T follicular helper cell (primary cell): ENCODE data around the gene TMPRSS13.
"Not testable (repeated sequence)": the region's sequence is repeated elsewhere in the genome, so short reads cannot be mapped to it uniquely, and the experiment has no call there.

Experiments used
- DNase-seq: peaks from one replicate; pipeline ENCODE4 v3.0.0-alpha.2; 2020; ENCODE audit warnings: low read depth

The TMPRSS13 gene

DNA sequence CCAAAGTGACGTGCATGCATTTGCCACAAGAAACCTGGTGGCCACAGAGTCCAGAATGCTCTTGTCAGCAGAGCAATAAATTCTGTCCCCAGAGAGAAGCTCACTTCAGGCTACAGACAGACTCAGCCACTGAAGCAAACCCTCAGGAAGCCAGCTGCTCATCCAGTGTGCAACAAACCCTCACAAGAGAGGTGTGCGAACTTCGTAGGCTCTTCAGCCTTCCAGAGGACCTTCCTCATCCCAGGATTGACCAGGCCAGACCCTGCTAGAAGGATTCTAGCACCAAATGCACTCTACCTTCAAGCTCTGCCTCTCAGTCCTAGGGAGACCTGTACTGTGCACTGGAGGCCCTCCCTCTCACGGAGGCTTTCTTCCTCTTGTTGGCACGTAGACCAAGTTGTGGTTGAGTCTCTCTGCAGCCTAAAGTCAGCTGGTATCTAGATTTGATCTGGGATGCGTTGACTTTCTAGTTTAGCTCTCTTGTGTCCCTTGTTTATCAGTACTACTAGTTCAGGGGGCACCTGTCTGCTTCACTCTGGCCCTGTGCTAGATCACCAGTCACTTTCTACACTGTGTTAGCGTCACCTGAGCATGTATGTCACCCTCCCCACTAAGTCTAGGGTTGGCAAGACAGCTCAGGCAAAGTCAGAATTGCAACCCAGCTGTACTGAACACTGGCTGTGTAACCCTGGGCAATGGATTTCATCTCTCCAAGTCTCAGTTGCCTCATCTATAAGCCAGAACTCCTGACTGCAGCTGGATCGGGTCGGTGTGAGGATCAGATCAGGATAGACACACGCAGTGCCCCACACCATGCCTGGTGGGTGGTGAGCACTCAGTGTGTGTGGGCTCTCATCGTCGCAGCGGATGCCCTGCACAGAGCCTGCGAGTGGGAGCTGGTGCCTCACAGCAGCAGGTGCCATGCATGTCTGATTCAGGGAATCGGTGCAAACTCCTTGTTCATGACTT is 22.1 kb upstream of the TMPRSS13 start:
- DNase-seq: peak; percentile 16

DNA sequence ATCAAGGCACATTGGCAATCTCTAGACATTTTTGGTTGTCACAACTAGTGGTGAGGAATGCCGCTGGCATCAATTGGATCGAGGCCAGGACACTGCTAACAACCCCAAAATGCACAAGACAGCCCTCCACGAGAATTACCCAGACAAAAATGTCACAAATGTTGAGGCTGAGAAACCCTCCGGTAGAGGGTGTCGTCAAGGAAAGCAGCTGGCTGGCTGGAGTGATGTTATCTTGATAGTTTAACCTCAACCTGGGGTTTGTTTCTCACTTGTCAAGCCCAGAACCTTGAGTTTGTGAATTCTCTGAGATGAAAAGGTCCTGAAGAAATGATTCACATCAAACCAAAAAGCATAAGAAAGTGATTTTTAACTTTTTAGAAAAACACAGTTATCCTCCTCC is 21.1 kb upstream of the TMPRSS13 start:
- peak; percentile 60 for DNase-seq

DNA sequence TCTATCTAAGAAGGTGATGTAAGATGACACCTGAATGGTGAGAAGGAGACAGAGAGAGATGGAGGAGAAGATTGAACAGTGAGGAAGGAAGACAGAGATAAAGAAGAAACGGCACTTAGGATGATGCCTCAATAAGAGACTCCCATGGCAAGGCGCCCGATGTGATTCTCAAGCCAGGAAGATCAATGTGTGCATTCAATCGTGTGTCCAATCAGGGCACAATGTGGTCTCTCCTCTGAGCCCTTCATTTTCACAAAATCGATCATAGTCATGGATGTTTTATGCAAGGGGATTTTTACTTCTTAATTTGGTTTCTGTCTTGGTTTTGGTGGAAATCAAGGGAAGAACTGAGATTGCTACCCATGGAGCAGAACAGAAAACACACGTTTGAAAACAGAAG is 19.9 kb upstream of the TMPRSS13 start:
- DNase-seq: no peak

DNA sequence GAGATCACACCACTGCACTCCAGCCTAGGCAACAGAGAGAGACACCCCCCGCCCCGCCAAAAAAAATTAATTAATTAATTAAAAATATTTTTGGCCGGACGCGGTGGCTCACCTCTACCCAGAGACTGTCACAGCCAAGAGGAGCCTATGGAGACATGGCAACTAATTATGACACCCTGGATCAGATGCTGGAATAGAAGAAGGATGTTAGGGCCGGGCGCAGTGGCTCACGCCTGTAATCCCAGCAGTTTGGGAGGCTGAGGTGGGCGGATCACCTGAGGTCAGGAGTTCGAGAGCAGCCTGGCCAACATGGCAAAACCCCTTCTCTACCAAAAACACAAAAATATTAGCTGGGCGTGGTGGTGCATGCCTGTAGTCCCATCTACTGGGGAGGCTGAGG is 19.3 kb upstream of the TMPRSS13 start:
- DNase-seq: not testable (repeated sequence)

DNA sequence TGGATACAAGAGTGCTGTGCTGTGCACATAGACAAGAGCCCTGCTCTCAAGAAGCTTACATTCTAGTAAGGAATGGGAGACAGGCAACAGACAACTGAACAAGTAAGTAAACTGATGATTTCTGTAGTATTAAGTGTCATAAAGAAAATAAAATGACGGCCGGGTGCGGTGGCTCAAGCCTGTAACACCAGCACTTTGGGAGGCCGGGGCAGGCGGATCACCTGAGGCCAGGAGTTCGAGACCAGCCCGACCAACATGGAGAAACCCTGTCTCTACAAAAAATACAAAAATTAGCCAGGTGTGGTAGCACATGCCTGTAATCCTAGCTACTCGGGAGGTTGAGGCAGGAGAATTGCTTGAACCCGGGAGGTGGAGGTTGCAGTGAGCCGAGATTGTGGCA is 18.5 kb upstream of the TMPRSS13 start:
- DNase-seq: not testable (repeated sequence)

DNA sequence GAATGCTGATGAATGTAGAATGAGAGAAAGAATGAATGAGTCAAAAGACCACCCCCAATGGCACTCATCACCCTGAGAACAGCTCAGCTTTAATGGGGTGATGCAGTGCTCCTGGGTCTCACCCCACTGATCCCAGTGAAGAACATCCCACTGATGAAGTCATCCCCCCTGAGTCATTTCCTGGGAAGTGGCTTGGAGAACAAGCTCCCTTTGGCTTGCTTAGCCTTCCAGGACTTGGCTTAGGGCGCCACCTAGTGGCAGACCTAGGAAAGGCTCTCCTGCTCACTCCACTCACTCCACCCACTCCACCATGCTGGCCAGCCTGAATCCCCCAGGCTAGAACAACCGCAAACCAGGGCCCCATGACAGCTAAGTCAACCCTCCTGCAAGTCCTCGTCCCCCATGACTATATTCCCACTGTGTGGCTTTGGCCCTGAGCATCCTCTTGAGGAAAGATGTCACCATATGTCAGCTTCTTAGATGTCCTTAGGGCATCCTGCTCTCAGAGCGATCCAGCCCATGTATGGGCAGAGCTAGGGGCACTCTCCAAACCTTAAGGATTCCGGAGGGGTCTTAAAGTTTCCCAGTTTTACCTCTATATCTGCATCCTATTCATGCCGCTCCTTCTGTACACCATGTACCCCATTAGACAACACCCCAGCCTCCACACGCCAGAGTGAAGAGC is 17.8 kb upstream of the TMPRSS13 start:
- peak; percentile 66 for DNase-seq

DNA sequence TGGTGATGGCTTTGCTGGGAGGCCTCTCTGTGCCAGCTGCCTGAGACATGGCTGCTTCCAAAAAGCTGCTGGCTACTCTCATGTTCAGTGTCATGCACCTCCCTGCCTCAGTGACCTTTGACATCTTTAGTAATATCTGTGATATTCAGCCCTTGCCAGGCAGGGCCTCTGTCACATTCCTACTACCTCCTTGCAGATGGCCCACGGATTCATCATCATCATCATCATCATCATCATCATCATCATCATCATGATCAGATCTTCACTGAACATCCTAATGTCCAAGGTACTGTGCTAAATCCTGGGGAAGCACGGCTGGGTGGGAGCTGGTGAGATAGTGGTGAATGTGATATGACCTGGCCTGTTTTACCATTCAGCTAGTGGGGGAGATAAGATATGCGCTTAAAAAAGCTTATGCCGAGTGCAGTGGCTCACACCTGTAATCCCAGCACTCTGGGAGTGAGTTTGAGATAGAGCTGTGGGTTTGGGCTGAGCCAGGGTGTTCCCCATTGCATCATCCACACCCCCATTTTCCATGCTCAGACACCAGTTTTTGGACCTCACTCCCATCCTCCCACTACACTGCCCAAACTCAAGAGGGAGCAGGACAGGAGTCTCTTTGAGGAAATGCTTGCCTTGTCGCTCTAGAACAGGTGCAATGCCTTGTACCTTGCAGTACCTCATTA is 17.1 kb upstream of the TMPRSS13 start:
- DNase-seq: no peak

DNA sequence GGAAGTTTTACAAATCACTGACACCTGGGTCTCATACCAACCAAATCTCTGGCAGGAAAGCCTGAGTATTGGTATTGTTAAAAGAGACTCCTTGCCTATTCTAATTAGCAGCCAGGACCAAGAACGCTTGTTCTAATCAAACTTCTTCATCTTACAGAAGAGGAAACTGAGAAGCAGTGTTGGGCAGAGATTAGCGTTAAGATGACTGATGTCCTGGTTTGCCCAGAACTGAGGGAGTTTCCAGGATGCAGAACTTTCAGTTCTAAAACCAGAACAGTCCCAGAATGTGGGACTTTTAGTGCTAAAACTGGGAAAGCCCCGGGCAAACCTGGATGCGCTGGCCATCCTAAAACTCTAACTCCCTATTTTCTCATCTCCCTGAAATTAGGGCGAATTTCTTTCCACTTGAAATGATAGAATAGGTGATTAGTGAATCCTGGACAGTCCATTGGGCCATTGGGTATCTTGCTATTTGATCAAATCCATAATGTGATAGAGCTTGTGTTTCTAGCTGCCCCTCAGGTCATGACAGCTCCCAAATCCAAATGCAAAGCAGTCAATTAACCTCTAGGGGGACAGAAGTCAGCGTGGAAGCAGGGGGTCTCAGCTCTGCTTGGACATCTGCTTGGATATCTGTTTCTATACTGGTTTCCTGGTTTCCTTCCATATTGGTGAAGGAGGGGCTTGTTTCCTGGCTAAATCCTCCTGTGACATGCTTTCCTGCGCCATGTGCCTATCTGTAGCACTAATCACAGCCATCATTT is 16.0 kb upstream of the TMPRSS13 start:
- no peak for DNase-seq

DNA sequence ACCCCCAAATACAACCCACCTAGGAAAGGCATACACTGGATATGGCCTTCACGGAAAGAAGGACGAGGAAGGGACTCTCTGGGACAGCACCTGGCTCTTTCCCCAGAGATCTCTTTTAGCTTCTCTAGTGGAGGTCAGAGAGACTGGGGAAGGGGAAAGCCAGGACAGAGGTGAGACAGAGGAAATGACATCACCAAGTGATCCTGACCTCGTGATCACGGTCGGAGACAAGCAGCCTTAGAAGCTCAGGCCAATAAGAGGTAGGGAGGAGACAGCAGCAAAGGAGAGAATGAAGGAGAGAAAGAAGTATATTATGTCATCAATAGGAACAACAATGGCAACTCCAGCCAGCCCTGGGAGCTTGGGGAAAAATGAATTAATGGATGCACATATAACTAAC is 15.4 kb upstream of the TMPRSS13 start:
- no peak for DNase-seq

DNA sequence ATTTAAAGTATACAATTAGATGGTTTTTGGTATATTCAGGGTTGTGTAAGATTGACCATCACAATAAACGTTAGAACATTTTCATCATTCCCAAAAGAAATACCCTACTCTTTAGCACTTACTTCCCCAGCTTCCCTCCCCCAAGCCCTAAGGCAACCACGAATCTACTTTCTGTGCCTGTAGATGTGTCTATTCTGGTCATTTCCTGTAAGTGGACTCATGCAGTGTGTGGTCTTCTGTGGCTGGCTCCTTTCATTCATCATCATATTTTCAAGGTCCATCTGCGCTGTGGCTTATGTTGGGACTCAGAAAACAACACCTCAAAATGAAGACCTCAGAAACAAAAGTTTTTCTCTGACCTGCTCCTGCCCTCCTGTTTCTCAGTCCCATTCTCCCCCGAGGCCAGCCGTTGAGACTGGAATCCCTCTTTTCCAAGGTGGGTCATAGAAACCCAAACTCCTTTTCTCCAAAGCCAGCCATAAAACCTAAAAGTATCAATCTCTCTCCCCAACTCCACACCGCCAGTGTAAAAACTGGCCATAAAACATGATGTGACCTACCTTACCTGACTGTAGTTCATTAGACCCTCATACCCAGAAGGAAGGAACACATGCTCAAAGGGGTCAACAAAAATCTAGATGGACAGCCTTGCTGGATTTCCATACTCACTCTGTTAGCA is 12.9 kb upstream of the TMPRSS13 start:
- no peak for DNase-seq

DNA sequence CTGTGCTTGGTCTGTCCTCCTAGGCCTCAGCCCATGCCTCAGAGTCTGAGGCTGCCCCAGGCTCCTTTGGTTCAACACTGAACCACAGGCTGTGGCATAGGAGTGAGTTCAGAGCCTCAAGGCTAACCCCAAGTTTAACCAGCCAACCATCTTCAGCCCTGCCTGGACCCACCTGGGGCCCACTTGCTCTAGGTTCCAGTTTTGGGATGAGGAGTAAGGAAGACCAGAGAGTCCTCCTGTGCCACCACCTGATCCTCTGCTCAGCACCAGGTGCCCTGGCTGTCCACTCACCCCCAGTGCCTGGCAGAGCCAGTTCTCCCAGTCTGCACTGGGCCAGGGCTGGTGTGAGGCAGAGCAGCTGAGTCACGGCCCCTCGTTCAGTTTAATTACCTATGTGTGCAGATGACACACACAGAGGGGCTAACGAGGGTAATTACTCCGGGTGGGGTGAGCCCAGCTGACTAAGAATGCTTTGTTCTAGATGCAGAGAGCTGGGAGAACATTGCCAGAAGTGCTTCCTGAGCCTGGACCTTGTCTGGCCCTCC is 12.0 kb upstream of the TMPRSS13 start:
- no peak for DNase-seq

DNA sequence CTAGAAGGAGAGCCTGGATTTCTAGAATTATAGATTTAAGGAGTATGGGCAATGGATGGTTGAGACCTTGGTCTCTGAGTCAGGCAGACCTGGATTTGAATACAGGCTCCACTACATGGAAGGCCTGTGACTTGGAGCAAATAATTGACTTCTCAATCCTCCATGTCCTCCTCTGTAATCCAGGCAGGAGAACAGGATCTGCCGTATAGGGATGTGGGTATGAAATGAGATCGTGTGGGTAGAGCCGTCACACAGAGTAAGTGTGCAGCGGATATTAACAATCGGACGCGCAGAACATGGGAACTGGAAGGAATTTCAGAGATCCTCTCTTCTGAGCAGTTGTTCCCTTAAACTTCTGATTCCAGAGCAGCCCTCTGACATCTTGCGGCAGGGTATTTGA is 11.5 kb upstream of the TMPRSS13 start:
- no peak for DNase-seq

DNA sequence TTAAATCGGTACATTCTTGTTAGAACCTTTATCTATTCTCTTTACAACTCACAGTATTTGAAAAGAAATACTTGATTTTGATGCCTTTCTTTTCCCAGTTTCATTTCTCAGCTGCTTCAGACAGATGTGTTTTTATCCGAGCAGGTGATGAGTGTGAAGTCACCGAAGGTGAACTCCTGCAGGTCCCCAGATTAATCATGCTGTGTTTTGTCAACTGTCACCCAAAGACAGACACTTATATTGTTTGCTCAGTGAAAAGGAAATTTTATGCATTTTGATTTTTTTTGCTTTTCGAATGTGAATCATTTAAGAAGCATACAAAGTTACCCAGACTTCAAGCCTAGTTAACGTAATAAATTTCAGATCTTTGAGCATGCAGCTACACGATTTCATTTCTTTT is 7.8 kb upstream of the TMPRSS13 start:
- DNase-seq: no peak

DNA sequence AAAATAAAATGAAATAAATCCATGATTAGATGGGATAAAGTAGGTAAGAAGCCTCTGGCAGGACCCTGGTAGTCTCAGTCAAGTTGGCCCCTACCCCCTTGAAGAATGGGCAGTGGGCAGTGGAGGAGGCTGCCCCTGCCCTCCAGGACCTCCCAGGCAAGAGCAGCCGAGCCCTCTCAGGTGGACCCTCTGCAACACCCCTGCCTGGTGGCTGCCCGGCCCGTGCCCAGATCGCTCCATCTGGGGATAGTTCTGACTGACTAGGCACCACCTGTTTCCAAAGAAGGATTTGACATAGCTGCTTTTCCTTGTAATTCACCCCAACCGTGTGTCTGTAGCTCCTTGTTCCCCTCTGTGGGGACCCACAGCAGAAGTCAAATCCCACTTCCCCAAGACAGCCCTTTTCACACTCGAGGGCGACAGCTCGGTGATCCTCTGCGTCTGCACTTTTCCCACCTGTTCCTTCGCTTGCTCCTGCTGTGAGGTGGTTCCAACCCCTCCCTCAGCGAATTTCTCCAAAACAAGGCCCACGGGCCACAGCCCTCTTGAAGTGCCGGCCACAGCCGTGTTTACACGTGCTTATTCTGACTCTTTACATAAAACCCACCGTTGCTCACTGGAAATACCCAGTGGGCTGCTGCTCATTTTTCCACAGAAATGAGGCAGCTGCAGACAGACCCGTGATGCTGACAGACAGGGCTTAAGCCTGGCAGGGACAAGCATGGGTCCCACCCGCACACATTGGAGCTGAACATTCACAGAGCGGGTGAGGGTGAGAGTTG is 5.5 kb upstream of the TMPRSS13 start:
- DNase-seq: no peak

DNA sequence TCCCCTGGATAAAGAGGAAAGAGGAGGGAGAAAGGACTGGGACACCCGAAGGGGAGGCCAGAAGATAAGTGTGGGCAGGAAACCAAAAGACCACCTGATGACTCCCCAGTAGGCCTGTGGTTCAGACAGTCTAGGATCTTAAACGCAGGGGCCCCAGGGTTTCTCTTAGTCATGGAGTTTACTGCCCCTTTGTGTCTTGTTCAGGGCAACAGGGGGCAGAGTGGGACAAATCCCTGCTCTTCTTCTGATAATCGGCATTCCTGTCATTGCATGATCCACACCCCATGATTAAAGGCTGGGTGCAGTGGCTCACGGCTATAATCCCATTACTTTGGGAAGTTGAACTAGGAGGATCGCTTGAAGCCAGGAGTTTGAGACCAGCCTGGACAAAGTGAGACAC is 4.7 kb upstream of the TMPRSS13 start:
- DNase-seq: no peak

DNA sequence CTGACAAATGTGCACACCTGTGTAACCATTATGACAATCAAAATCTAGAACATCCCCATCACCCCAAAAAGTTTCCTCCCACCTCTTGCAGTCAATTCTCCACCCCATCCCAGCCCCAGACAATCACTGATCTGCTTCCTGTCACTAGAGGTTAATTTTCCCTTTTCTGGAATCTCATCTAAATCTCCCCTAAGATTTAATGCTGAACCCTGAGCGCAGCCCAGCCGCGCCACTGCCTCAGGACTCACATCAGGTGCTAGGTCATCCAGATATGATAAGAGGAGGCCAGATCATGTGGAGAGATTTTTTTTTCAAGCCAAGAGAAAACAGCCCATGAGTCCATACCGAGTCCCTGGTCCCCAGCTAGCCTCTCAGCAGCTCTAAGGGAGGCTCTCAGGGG is 4.3 kb upstream of the TMPRSS13 start:
- DNase-seq: no peak

DNA sequence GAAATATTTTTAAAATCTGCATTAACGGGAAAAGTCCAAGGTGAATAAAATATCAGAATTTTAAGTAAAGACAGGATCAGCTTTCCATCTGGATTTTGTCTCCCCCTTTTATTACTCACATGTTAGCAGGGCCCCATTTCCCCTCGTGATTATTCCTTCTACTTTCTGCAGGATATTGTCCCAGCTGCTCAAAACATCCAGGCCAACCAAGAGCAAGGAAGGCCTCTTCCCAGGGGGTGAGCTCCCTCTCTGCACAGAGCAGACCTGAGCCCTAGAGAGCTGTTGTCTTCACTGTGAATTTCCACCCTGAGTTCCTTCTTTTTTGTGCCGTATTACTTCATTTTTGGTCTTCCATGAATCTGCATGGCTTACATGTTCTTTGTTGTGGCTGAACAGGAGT is 3.7 kb upstream of the TMPRSS13 start:
- DNase-seq: no peak

DNA sequence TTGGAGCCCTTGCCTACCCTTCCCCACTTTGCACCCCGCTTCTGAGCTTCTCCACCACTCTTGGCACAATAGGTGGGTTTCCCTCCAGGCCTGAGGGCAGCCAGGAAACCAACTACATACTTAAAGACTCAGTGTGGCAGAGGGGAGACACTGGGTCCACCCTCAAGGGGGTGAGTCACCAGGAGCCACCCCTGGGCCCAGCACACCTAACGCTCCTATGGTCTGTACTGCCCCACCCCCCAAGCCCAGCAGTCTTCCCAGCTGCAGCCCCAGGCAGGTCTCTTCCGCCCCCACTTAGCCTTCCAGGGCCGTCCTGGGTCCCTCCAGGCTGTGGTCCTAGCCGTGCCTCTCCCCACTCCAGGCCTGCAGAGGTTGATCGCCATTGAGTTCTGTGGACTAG is 3.2 kb upstream of the TMPRSS13 start:
- DNase-seq: no peak

DNA sequence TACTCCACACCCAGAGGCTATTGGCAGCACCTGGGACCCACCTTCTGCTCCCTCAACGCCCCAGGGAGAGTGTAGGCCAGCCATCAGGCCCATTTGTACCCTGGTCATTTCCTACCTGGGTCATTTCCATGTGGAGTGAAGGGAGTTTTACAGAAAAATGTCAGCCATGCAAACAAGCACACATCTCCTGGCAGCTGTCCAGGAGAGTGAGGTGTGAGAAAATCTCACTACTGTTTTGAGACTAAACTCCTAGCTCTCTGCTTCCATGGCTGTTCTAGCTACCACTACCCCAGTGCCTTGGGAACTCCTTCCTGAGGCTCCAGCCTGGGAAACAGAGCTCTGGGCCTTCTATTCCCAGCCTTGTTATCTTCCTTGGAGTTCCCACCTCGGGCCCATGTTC is 2.8 kb upstream of the TMPRSS13 start:
- DNase-seq: no peak

DNA sequence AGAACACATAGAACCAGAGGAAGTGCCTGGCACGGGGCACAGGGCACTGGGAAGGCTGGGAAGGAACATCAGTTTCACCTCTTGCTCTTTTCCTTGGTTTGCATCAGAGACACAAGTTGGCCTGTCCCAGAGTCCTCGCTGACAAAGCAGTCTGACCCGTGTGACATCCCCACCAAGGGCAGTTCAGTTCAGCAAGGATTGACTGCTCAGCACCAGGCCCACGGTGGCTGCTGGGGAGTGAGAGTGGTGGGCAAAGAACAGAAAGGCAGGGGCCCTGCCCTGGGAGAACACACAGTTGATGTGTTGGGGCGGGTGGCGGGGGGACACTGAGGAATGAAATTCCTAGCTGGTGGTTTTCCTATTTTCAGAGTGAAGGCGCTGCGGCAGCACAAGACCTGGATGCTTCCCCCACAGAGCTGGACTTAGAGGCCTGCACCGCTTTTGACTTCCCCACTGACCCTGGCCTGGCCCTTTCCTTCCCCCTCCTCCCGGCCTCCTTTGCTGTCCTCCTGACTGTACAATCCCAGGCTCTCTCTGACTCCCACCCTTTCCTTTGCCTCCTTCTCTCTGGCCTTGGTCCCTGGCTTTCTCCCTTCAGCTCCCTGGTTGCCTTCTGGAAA is 2.2 kb upstream of the TMPRSS13 start:
- DNase-seq: no peak
